MM.1S (cell line): Measurements from ENCODE around the gene RUBCN.

ENCODE experiments used
- DNase-seq: peaks from one replicate; pipeline ENCODE4 v3.0.0-alpha.2; 2015
- H2AFZ ChIP-seq: fragments of 300-600 bp; sonication (generic); 2 replicates; pipeline ENCODE4 v1.6.0; 2016; ENCODE audit warnings: antibody characterized with exemption, low read length
- H3F3A ChIP-seq: fragments of 300-600 bp; sonication (generic); 2 replicates; pipeline ENCODE4 v1.6.1; 2016; ENCODE audit warnings: mild to moderate bottlenecking, antibody characterized with exemption, low read length, moderate library complexity, mixed read lengths; ENCODE audit not compliant: insufficient read depth
- H3K27ac ChIP-seq: fragments of 300-600 bp; sonication (generic); 2 replicates; pipeline ENCODE4 v1.5.1; 2016; ENCODE audit warnings: mild to moderate bottlenecking, low read length
- H3K27me3 ChIP-seq: fragments of 300-600 bp; sonication (generic); replicated peaks from 2 replicates; pipeline ENCODE4 v1.6.0; 2016; ENCODE audit warnings: low read length; ENCODE audit not compliant: insufficient read depth
- H3K36me3 ChIP-seq: fragments of 300-600 bp; sonication (generic); replicated peaks from 2 replicates; pipeline ENCODE4 v1.6.1; 2016; ENCODE audit warnings: mild to moderate bottlenecking, low read length, mixed read lengths; ENCODE audit not compliant: insufficient read depth
- H3K4me1 ChIP-seq: fragments of 300-600 bp; sonication (generic); 2 replicates; pipeline ENCODE4 v1.6.1; 2016; ENCODE audit warnings: low read length, mixed read lengths
- H3K4me2 ChIP-seq: fragments of 300-600 bp; sonication (generic); 2 replicates; pipeline ENCODE4 v1.6.0; 2016; ENCODE audit warnings: low read depth, low read length
- H3K4me3 ChIP-seq: fragments of 300-600 bp; sonication (generic); 2 replicates; pipeline ENCODE4 v1.5.1; 2016; ENCODE audit warnings: low read length, mixed read lengths
- H3K79me2 ChIP-seq: fragments of 300-600 bp; sonication (generic); 2 replicates; pipeline ENCODE4 v1.6.1; 2016; ENCODE audit warnings: mixed run types, low read length, mixed read lengths
- H3K9ac ChIP-seq: fragments of 300-600 bp; sonication (generic); 2 replicates; pipeline ENCODE4 v1.6.1; 2016; ENCODE audit warnings: low read length, mixed read lengths
- H3K9me2 ChIP-seq: fragments of 300-600 bp; sonication (generic); replicated peaks from 2 replicates; pipeline ENCODE4 v1.6.1; 2016; ENCODE audit warnings: mild to moderate bottlenecking, low read length, mixed read lengths; ENCODE audit not compliant: insufficient read depth
- H3K9me3 ChIP-seq: fragments of 300-600 bp; sonication (generic); replicated peaks from 2 replicates; pipeline ENCODE4 v1.6.1; 2016; ENCODE audit warnings: mild to moderate bottlenecking, low read length, mixed read lengths; ENCODE audit not compliant: insufficient read depth
- H4K20me1 ChIP-seq: fragments of 300-600 bp; sonication (generic); 2 replicates; pipeline ENCODE4 v1.6.1; 2016; ENCODE audit warnings: mild to moderate bottlenecking, low read length, moderate library complexity, mixed read lengths; ENCODE audit not compliant: insufficient read depth
- CTCF ChIP-seq: fragments of 300-600 bp; sonication (generic); IDR thresholded peaks from 2 replicates; pipeline ENCODE4 v1.5.1; 2016; ENCODE audit warnings: antibody characterized with exemption, low read length, mixed read lengths
- EZH2 ChIP-seq: fragments of 300-600 bp; sonication (generic); optimal IDR thresholded peaks from 2 replicates; pipeline ENCODE3; 2017; ENCODE audit warnings: low read depth, mild to moderate bottlenecking, antibody characterized with exemption, low read length, mixed read lengths
- EZH2phosphoT487 ChIP-seq: fragments of 300-600 bp; sonication (generic); IDR thresholded peaks from 2 replicates; pipeline ENCODE4 v1.6.1; 2018; ENCODE audit warnings: antibody characterized with exemption, low read length

The RUBCN gene

GRCh38 chr3:197750858-197751737 lies 14.4 kb upstream of the RUBCN start:
- Histone ChIP-seq H2AFZ (peak overlapping the region; percentile 94), H3K36me3 (no peaks in the 10 kb centered on the region), H3K27me3 (no peaks in the 10 kb centered on the region), H3K9ac (peak overlapping the region; percentile 89), H3K4me1 (peaks cover 13% of the 10 kb centered on the region), H3K79me2 (peaks cover 50% of the 10 kb centered on the region), H3K27ac (peak overlapping the region; percentile 83), H3K4me3 (peak overlapping the region; percentile 80), H3K9me3 (no peaks in the 10 kb centered on the region), H3F3A (peaks cover 39% of the 10 kb centered on the region), H4K20me1 (no peaks in the 10 kb centered on the region), H3K9me2 (no peaks in the 10 kb centered on the region), H3K4me2 (peak overlapping the region; percentile 88)
- peak; percentile 58 for DNase-seq
- TF ChIP-seq EZH2 (no peak), CTCF (peak; percentile 12; the same call in 1 of the 2 replicates)

DNA sequence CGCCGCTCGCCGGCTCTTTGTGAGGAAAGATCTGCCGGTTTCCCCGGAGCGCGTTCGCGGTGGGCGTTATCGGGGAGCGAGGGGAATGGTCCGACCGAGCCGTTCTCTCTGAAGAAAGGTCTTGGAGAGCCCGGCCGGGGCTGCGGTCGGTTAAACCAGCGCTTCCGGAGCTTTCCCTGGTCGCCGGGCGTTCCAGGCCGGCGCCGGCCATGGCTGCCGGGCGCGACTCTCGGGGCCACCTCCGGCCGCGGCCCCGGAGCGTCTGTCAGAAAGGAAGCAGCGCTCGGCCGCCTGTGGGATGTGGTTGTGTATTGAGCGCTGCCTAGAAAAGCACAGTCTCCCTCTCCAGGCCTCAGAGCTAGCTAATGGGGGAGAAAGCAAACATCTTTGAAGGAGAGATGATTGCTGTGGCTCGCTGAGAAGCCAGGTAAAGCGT lies 13.7 kb upstream of the RUBCN start:
- peaks cover 44% of the 10 kb centered on the region for H3K79me2 ChIP-seq
- H3K4me3 ChIP-seq = peak overlapping the region; percentile 80
- H3K4me1 ChIP-seq = peaks cover 13% of the 10 kb centered on the region
- H3K9me3 ChIP-seq = no peaks in the 10 kb centered on the region
- H3K27me3 ChIP-seq = no peaks in the 10 kb centered on the region
- no peaks in the 10 kb centered on the region for H3K9me2 ChIP-seq
- peak overlapping the region; percentile 83 for H3K27ac ChIP-seq
- TF ChIP-seq CTCF (no peak), EZH2 (no peak), EZH2phosphoT487 (no peak)
- H4K20me1 ChIP-seq = no peaks in the 10 kb centered on the region
- peak; percentile 86 for DNase-seq
- no peaks in the 10 kb centered on the region for H3K36me3 ChIP-seq
- H3F3A ChIP-seq = peaks cover 39% of the 10 kb centered on the region
- peak overlapping the region; percentile 94 for H2AFZ ChIP-seq
- peak overlapping the region; percentile 88 for H3K4me2 ChIP-seq
- peak overlapping the region; percentile 89 for H3K9ac ChIP-seq

- Histone ChIP-seq H4K20me1 (no peaks in the 10 kb centered on the region), H3K36me3 (no peaks in the 10 kb centered on the region), H3K4me1 (peaks cover 13% of the 10 kb centered on the region), H3K4me2 (peak within 1 kb of the TSS; percentile 88), H2AFZ (peak within 1 kb of the TSS; percentile 94), H3K27ac (peak within 1 kb of the TSS; percentile 83), H3F3A (peaks cover 39% of the 10 kb centered on the region), H3K9me3 (no peaks in the 10 kb centered on the region), H3K27me3 (no peaks in the 10 kb centered on the region), H3K9me2 (no peaks in the 10 kb centered on the region), H3K79me2 (peaks cover 39% of the 10 kb centered on the region), H3K4me3 (peak within 1 kb of the TSS; percentile 80), H3K9ac (peak within 1 kb of the TSS; percentile 89)
- DNase-seq = peak; percentile 94
- TF ChIP-seq EZH2phosphoT487 = no peak
- TF ChIP-seq CTCF = peak; percentile 50
- no peak for TF ChIP-seq EZH2
These were observed 13.1 kb upstream of the RUBCN start, which contains the start of gene FYTTD1 for GRCh38 chr3:197749601-197750395. Gene FYTTD1, plus strand, starts transcription at chr3:197749883. Its CDS starts 89 bp downstream, at chr3:197749972.
